IMR-90 (cell line): ENCODE measurements around the gene STARD3. TPM values are rescaled to one million over a fixed set of nuclear protein-coding genes. Genes with fewer than 3 reads are reported as not detected.

Source experiments
- ATAC-seq: fragments of 200-7000 bp; cut with Tn5 transposase; 2 replicates; pipeline ENCODE4 v1.9.1; 2020; ENCODE audit warnings: low read depth, mild to moderate bottlenecking, moderate library complexity
- BruUV-seq: library from RNA; stranded (reverse); fragments of 400-500 nt; replicated peaks from 2 replicates; lab custom pipeline; 2021; lab: Mats Ljungman, UMichigan
- CTCF ChIA-PET: fragments of 300-600 bp; formaldehyde crosslinking; extraction: SDS; loops from one replicate; lab custom pipeline; 2021; ENCODE audit warnings: antibody characterized with exemption; lab: Yijun Ruan, JAX
- POLR2A ChIA-PET: fragments of 300-600 bp; sonication (Branson Sonifier 250); formaldehyde crosslinking; loops from one replicate; lab custom pipeline; 2022; ENCODE audit warnings: antibody characterized with exemption; ENCODE audit not compliant: unreplicated experiment; lab: Charles Lee
- DNase-seq: peaks from one replicate; pipeline ENCODE4 v3.0.0; 2013
- H2AFZ ChIP-seq: replicated peaks from 2 replicates; pipeline ENCODE3; 2013; ENCODE audit warnings: low read length, mild to moderate bottlenecking; ENCODE audit not compliant: poor library complexity
- H2AK5ac ChIP-seq: 2 replicates; pipeline ENCODE4 v1.6.1; 2013; ENCODE audit warnings: low read depth, low read length, inconsistent platforms
- H2AK9ac ChIP-seq: replicated peaks from 2 replicates; pipeline ENCODE3; 2013; ENCODE audit warnings: mild to moderate bottlenecking, low read depth, low read length, moderate library complexity; ENCODE audit not compliant: poor library complexity
- H2BK120ac ChIP-seq: 2 replicates; pipeline ENCODE4 v1.6.1; 2013; ENCODE audit warnings: low read depth, low read length, inconsistent platforms
- H2BK15ac ChIP-seq: 3 replicates; pipeline ENCODE4 v1.6.1; 2013; ENCODE audit warnings: low read depth, low read length, inconsistent platforms
- H2BK20ac ChIP-seq: 2 replicates; pipeline ENCODE4 v1.6.1; 2013; ENCODE audit warnings: low read depth, mild to moderate bottlenecking, inconsistent platforms, low read length, moderate library complexity
- H2BK5ac ChIP-seq: 2 replicates; pipeline ENCODE4 v1.6.1; 2013; ENCODE audit warnings: mild to moderate bottlenecking, low read depth, low read length, inconsistent platforms; ENCODE audit not compliant: poor library complexity, severe bottlenecking
- H3K14ac ChIP-seq: replicated peaks from 2 replicates; pipeline ENCODE4 v1.6.1; 2013; ENCODE audit warnings: low read depth, low read length, inconsistent platforms
- H3K18ac ChIP-seq: 2 replicates; pipeline ENCODE4 v1.6.1; 2013; ENCODE audit warnings: low read depth, low read length, control low read depth
- H3K23ac ChIP-seq: 2 replicates; pipeline ENCODE4 v1.6.1; 2013; ENCODE audit warnings: low read depth, low read length, inconsistent platforms
- H3K27ac ChIP-seq: 2 replicates; pipeline ENCODE4 v1.5.1; 2013; ENCODE audit warnings: mild to moderate bottlenecking, control low read depth, low read length; ENCODE audit not compliant: insufficient read depth
- H3K27me3 ChIP-seq: 2 replicates; pipeline ENCODE4 v1.6.1; 2013; ENCODE audit warnings: low read length; ENCODE audit not compliant: control insufficient read depth, insufficient read depth
- H3K36me3 ChIP-seq: 2 replicates; pipeline ENCODE4 v1.6.1; 2013; ENCODE audit warnings: low read length, mixed read lengths; ENCODE audit not compliant: control insufficient read depth, insufficient read depth
- H3K4ac ChIP-seq: 2 replicates; pipeline ENCODE4 v1.6.1; 2013; ENCODE audit warnings: low read depth, low read length, inconsistent platforms
- H3K4me1 ChIP-seq: 2 replicates; pipeline ENCODE4 v1.6.1; 2013; ENCODE audit warnings: low read length, mixed read lengths; ENCODE audit not compliant: control insufficient read depth, insufficient read depth
- H3K4me2 ChIP-seq: 2 replicates; pipeline ENCODE4 v1.6.1; 2013; ENCODE audit warnings: low read depth, mild to moderate bottlenecking, control low read depth, low read length, moderate library complexity
- H3K4me3 ChIP-seq: 2 replicates; pipeline ENCODE4 v1.5.1; 2013; ENCODE audit warnings: low read depth, mild to moderate bottlenecking, control low read depth, low read length, moderate library complexity; ENCODE audit not compliant: insufficient read depth
- H3K56ac ChIP-seq: 2 replicates; pipeline ENCODE4 v1.6.1; 2013; ENCODE audit warnings: low read length, inconsistent platforms; ENCODE audit not compliant: insufficient read depth; ENCODE audit errors: extremely low read depth
- H3K79me1 ChIP-seq, 2 experiments: 2 replicates each; pipeline ENCODE4 v1.6.1; 2013; ENCODE audit warnings: low read length in 2 of 2, inconsistent platforms in 1 of 2, low read depth in 1 of 2
- H3K9ac ChIP-seq: 2 replicates; pipeline ENCODE4 v1.6.1; 2013; ENCODE audit warnings: low read depth, low read length, control low read depth
- H3K9me1 ChIP-seq: 2 replicates; pipeline ENCODE4 v1.6.1; 2013; ENCODE audit warnings: low read length, inconsistent platforms; ENCODE audit not compliant: insufficient read depth
- H3K9me3 ChIP-seq: 2 replicates; pipeline ENCODE4 v1.6.1; 2013; ENCODE audit warnings: low read length; ENCODE audit not compliant: control insufficient read depth, insufficient read depth
- H4K20me1 ChIP-seq: 2 replicates; pipeline ENCODE4 v1.6.1; 2013; ENCODE audit warnings: low read length, inconsistent platforms; ENCODE audit not compliant: insufficient read depth
- H4K5ac ChIP-seq: 2 replicates; pipeline ENCODE4 v1.6.1; 2013; ENCODE audit warnings: mild to moderate bottlenecking, low read depth, low read length, control low read depth
- H4K8ac ChIP-seq, 2 experiments: 2 replicates each; pipeline ENCODE4 v1.6.1; 2013; ENCODE audit warnings: low read depth in 2 of 2, low read length in 2 of 2, control low read depth in 1 of 2, inconsistent platforms in 1 of 2
- H4K91ac ChIP-seq: 2 replicates; pipeline ENCODE4 v1.6.1; 2013; ENCODE audit warnings: low read depth, low read length, inconsistent platforms; ENCODE audit not compliant: insufficient read depth
- BHLHE40 ChIP-seq: fragments of 150-350 bp; IDR thresholded peaks from 2 replicates; pipeline ENCODE4 v1.6.1; 2016; ENCODE audit warnings: mild to moderate bottlenecking, low read depth, low read length
- CEBPB ChIP-seq: IDR thresholded peaks from 2 replicates; pipeline ENCODE4 v1.6.1; 2012; ENCODE audit warnings: low read depth, low read length, improper control_type of control experiment
- CHD1 ChIP-seq: IDR thresholded peaks from 2 replicates; pipeline ENCODE4 v1.6.1; 2012; ENCODE audit warnings: low read depth, low read length, improper control_type of control experiment
- FOS ChIP-seq: fragments of 150-350 bp; IDR thresholded peaks from 2 replicates; pipeline ENCODE4 v1.6.1; 2016; ENCODE audit warnings: low read depth, low read length
- MAFK ChIP-seq: IDR thresholded peaks from 2 replicates; pipeline ENCODE4 v1.6.1; 2012; ENCODE audit warnings: low read depth, low read length, improper control_type of control experiment
- MXI1 ChIP-seq: IDR thresholded peaks from 2 replicates; pipeline ENCODE4 v1.6.1; 2012; ENCODE audit warnings: low read depth, mild to moderate bottlenecking, low read length, moderate library complexity, borderline replicate concordance
- NFE2L2 ChIP-seq: fragments of 150-350 bp; IDR thresholded peaks from 2 replicates; pipeline ENCODE4 v1.6.1; 2016; ENCODE audit warnings: low read depth, mild to moderate bottlenecking, low read length
- POLR2A ChIP-seq: IDR thresholded peaks from 2 replicates; pipeline ENCODE4 v1.6.1; 2012; ENCODE audit warnings: mild to moderate bottlenecking, low read depth, low read length
- RAD21 ChIP-seq: IDR thresholded peaks from 2 replicates; pipeline ENCODE4 v1.6.1; 2012; ENCODE audit warnings: low read length, improper control_type of control experiment
- RCOR1 ChIP-seq: IDR thresholded peaks from 2 replicates; pipeline ENCODE4 v1.6.1; 2012; ENCODE audit warnings: mild to moderate bottlenecking, low read length, improper control_type of control experiment; ENCODE audit not compliant: insufficient replicate concordance
- RFX5 ChIP-seq: IDR thresholded peaks from 2 replicates; pipeline ENCODE4 v1.8.0; 2012; ENCODE audit warnings: low read depth, mild to moderate bottlenecking, low read length, moderate library complexity
- SMC3 ChIP-seq: fragments of 150-350 bp; IDR thresholded peaks from 2 replicates; pipeline ENCODE4 v1.6.1; 2016; ENCODE audit warnings: low read depth, mild to moderate bottlenecking, antibody characterized with exemption, low read length, moderate library complexity
- WGBS, 2 experiments: methylation state at CpG; one replicate each; pipeline versions ENCODE4 v1.1.5 to v1.1.7; 2013; ENCODE audit warnings: missing lambda C conversion rate in 2 of 2; ENCODE audit not compliant: insufficient read length in 1 of 2; ENCODE audit errors: extremely low coverage in 2 of 2; 5-methylcytosine and 5-hydroxymethylcytosine counted together
- dilution Hi-C: fragments of 300-500 bp; cut with HindIII; formaldehyde crosslinking; loops from one replicate; pipeline ENCODE4 v1.14.3; 2018; ENCODE audit warnings: low sequenced_read_pairs; ENCODE audit not compliant: unreplicated experiment
- in situ Hi-C: fragments of 300-500 bp; cut with MboI; formaldehyde crosslinking; loops from 3 replicates; pipeline ENCODE4 v1.14.3; 2019; ENCODE audit warnings: low sequenced_read_pairs, inconsistent platforms, mixed read lengths
- intact Hi-C: fragments of 100-400 bp; cut with micrococcal nuclease; formaldehyde crosslinking; loops from 2 replicates; pipeline ENCODE4 v1.10.0; 2022
- polyA plus RNA-seq, 3 experiments: library from polyadenylated mRNA; depleted of rRNA; stranded (reverse); fragments of >200 nt; gene quantifications; 2 replicates each; pipeline ENCODE4 v1.2.3, GENCODE V29; 2012; ENCODE audit warnings: low replicate concordance in 1 of 3
- total RNA-seq: library from RNA; depleted of rRNA; stranded (reverse); fragments of >200 nt; gene quantifications from 2 replicates; pipeline ENCODE4 v1.2.3, GENCODE V29; 2012
- TF ChIP-seq, protein P1 (sequence below): conservative IDR thresholded peaks from 2 replicates; pipeline ENCODE4 v1.5.1; 2012; ENCODE audit warnings: mild to moderate bottlenecking, low read depth, low read length, improper control_type of control experiment
- TF ChIP-seq, protein P2 (sequence below): fragments of 150-350 bp; IDR thresholded peaks from 2 replicates; pipeline ENCODE4 v1.6.1; 2017; ENCODE audit warnings: mild to moderate bottlenecking, antibody characterized with exemption, low read length, low read depth
- TF ChIP-seq, protein P3 (sequence below): fragments of 150-350 bp; IDR thresholded peaks from 2 replicates; pipeline ENCODE4 v1.6.1; 2016; ENCODE audit warnings: low read depth, mild to moderate bottlenecking, low read length, moderate library complexity, borderline replicate concordance

Gene STARD3
- total and polyA plus RNA-seq, 2 of the 4 experiments (the other 2 are of a cell fraction): 8.1 to 50.4 TPM

DNA sequence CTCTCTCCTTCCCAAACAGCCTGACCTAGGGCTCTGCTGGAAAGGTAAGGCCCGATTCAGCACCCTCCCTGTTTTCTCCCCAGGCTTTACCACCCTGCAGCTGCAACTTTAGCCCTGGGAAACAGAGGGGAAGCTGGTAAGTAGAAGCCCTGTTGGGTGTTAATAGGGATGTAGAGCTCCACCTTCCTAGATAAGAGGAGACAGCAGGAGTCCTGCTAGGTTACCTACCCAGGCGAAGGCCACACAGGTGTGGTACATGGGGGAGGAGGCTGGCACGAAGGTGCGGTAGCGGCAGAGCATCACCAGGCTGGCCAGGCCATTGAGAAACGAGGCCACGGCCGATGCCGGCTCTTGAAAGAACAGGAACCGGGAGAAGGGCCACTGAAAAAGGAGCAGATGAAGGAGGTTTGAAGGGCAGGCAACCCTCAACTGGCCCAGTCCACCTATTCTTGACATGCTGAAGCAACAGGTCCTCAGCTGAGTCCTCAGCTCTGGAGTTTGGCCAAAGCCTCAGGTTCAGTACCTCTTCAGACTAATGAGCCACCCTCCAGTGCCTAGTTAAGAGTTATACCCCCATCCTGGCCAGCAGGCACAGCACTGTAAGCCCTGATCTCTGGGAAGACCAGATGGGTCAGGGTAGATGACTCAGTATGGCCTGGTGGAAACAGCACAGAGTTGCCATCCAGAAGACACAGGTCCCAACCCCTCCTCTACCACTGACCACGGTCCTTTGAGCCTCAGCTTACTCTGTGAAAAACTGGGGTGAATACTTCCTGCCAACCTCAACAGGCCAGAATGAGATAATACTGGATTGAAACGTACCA lies 47.6 kb downstream of the STARD3 start:
- no peak overlapping the region for H3K9ac ChIP-seq
- no peak overlapping the region for H3K4me2 ChIP-seq
- no peak overlapping the region for H3K27ac ChIP-seq
- dilution Hi-C loops: no loop called here
- CTCF ChIA-PET: interaction anchor here (1.0 kb wide), 1 partner anchor 16 kb away, joined by 3 read pairs; no protein-coding TSS in a partner anchor
- H3K27me3 ChIP-seq: no peaks in the 10 kb centered on the region
- no peaks in the 10 kb centered on the region for H3K9me3 ChIP-seq
- H3K56ac ChIP-seq: no peak overlapping the region
- no peak overlapping the region for H3K23ac ChIP-seq
- H3K36me3 ChIP-seq: peaks cover 8% of the 10 kb centered on the region
- WGBS, 2 experiments: 90% methylated on average over 5 of the region's 12 CpGs; no CpG with 5 or more reads in 1 of the 2 experiments
- H2BK5ac ChIP-seq: no peak overlapping the region
- H2BK15ac ChIP-seq: no peak overlapping the region
- no TSS peak for BruUV-seq
- in situ Hi-C loops: no loop called here
- H3K14ac ChIP-seq: no peak overlapping the region
- H4K8ac ChIP-seq: no peak overlapping the region
- no peak overlapping the region for H2AFZ ChIP-seq
- no peak overlapping the region for H4K5ac ChIP-seq
- no peak overlapping the region for H3K4me3 ChIP-seq
- no peak overlapping the region for H2BK20ac ChIP-seq
- no peak overlapping the region for H3K18ac ChIP-seq
- POLR2A ChIA-PET: no interaction called here
- H2AK9ac ChIP-seq: no peak overlapping the region
- ATAC-seq (no peak), DNase-seq (no peak)
- H3K4ac ChIP-seq: no peak overlapping the region
- no peak overlapping the region for H4K91ac ChIP-seq
- H2BK120ac ChIP-seq: no peak overlapping the region
- H2AK5ac ChIP-seq: no peak overlapping the region
- intact Hi-C loops: no loop called here
- peaks cover 9% of the 10 kb centered on the region for H3K4me1 ChIP-seq
- no peaks in the 10 kb centered on the region for H4K20me1 ChIP-seq
- peaks cover 8% of the 10 kb centered on the region for H3K9me1 ChIP-seq
- TF ChIP-seq CHD1: no peak
- no peak for TF ChIP-seq RCOR1
- TF ChIP-seq NFE2L2: no peak
- no peak for TF ChIP-seq RFX5
- TF ChIP-seq FOS: no peak
- TF ChIP-seq, protein P1, sequence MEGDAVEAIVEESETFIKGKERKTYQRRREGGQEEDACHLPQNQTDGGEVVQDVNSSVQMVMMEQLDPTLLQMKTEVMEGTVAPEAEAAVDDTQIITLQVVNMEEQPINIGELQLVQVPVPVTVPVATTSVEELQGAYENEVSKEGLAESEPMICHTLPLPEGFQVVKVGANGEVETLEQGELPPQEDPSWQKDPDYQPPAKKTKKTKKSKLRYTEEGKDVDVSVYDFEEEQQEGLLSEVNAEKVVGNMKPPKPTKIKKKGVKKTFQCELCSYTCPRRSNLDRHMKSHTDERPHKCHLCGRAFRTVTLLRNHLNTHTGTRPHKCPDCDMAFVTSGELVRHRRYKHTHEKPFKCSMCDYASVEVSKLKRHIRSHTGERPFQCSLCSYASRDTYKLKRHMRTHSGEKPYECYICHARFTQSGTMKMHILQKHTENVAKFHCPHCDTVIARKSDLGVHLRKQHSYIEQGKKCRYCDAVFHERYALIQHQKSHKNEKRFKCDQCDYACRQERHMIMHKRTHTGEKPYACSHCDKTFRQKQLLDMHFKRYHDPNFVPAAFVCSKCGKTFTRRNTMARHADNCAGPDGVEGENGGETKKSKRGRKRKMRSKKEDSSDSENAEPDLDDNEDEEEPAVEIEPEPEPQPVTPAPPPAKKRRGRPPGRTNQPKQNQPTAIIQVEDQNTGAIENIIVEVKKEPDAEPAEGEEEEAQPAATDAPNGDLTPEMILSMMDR: no peak
- TF ChIP-seq, protein P2, sequence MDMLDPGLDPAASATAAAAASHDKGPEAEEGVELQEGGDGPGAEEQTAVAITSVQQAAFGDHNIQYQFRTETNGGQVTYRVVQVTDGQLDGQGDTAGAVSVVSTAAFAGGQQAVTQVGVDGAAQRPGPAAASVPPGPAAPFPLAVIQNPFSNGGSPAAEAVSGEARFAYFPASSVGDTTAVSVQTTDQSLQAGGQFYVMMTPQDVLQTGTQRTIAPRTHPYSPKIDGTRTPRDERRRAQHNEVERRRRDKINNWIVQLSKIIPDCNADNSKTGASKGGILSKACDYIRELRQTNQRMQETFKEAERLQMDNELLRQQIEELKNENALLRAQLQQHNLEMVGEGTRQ: no peak
- TF ChIP-seq MXI1: no peak
- no peak for TF ChIP-seq RAD21
- no peak for TF ChIP-seq MAFK
- TF ChIP-seq POLR2A: no peak
- no peak for TF ChIP-seq CEBPB
- no peak for TF ChIP-seq SMC3
- TF ChIP-seq, protein P3, sequence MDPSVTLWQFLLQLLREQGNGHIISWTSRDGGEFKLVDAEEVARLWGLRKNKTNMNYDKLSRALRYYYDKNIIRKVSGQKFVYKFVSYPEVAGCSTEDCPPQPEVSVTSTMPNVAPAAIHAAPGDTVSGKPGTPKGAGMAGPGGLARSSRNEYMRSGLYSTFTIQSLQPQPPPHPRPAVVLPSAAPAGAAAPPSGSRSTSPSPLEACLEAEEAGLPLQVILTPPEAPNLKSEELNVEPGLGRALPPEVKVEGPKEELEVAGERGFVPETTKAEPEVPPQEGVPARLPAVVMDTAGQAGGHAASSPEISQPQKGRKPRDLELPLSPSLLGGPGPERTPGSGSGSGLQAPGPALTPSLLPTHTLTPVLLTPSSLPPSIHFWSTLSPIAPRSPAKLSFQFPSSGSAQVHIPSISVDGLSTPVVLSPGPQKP: no peak
- no peak for TF ChIP-seq BHLHE40
- H3K79me1 ChIP-seq: peaks cover 8 to 16% of the 10 kb centered on the region in 2 experiments
